DND-41 (cell line): ENCODE measurements around the gene TSPEAR.

Experiments
- ATAC-seq: fragments of 200-7000 bp; cut with Tn5 transposase; 3 replicates; pipeline ENCODE4 v1.9.1; 2021; ENCODE audit warnings: low read depth; ENCODE audit not compliant: insufficient read depth
- DNase-seq: peaks from one replicate; pipeline ENCODE4 v3.0.0-alpha.2; 2020
- H2AFZ ChIP-seq: 2 replicates; pipeline ENCODE4 v1.6.0; 2012; ENCODE audit warnings: low read depth, low read length
- H3K27ac ChIP-seq: 2 replicates; pipeline ENCODE4 v1.5.1; 2012; ENCODE audit warnings: low read length, inconsistent platforms
- H3K27me3 ChIP-seq: fragments of 200-600 bp; sonication (generic); 2 replicates; pipeline ENCODE4 v1.6.0; 2012; ENCODE audit warnings: low read length, mild to moderate bottlenecking, inconsistent platforms; ENCODE audit not compliant: insufficient read depth, poor library complexity
- H3K36me3 ChIP-seq: 2 replicates; pipeline ENCODE4 v1.5.1; 2012; ENCODE audit warnings: low read length, inconsistent platforms; ENCODE audit not compliant: insufficient read depth
- H3K4me1 ChIP-seq: 2 replicates; pipeline ENCODE4 v1.5.1; 2012; ENCODE audit warnings: mild to moderate bottlenecking, low read length; ENCODE audit not compliant: insufficient read depth
- H3K4me2 ChIP-seq: 2 replicates; pipeline ENCODE4 v1.6.0; 2012; ENCODE audit warnings: mild to moderate bottlenecking, moderate library complexity, low read length, inconsistent platforms; ENCODE audit not compliant: insufficient read depth
- H3K4me3 ChIP-seq, 2 experiments: fragments of 200-600 bp in 1 of 2; shearing (Covaris generic) in 1 of 2; 2 replicates each; pipeline ENCODE4 v1.5.1; 2012 to 2016; ENCODE audit warnings: inconsistent platforms in 2 of 2, low read length in 2 of 2, mild to moderate bottlenecking in 2 of 2, low read depth in 1 of 2, moderate library complexity in 1 of 2
- H3K79me2 ChIP-seq: 2 replicates; pipeline ENCODE4 v1.6.0; 2012; ENCODE audit warnings: low read length, inconsistent platforms; ENCODE audit not compliant: insufficient read depth
- H3K9ac ChIP-seq: 2 replicates; pipeline ENCODE4 v1.6.0; 2012; ENCODE audit warnings: low read depth, mild to moderate bottlenecking, inconsistent platforms, low read length, moderate library complexity
- H3K9me3 ChIP-seq: 2 replicates; pipeline ENCODE4 v1.5.1; 2012; ENCODE audit warnings: low read length, moderate library complexity, mild to moderate bottlenecking, inconsistent platforms; ENCODE audit not compliant: insufficient read depth, severe bottlenecking
- H4K20me1 ChIP-seq: 2 replicates; pipeline ENCODE4 v1.6.0; 2012; ENCODE audit warnings: low read length; ENCODE audit not compliant: insufficient read depth
- EZH2 ChIP-seq: IDR thresholded peaks from 3 replicates; pipeline ENCODE4 v1.6.1; 2012; ENCODE audit warnings: borderline replicate concordance, low read depth, mild to moderate bottlenecking, moderate library complexity, low read length, inconsistent platforms; ENCODE audit not compliant: severe bottlenecking
- TF ChIP-seq, protein P1 (sequence below): IDR thresholded peaks from 2 replicates; pipeline ENCODE4 v1.5.1; 2012; ENCODE audit warnings: borderline replicate concordance, low read length, moderate library complexity, mild to moderate bottlenecking; ENCODE audit not compliant: poor library complexity, severe bottlenecking; ENCODE audit errors: extremely low read depth

Gene TSPEAR

DNA sequence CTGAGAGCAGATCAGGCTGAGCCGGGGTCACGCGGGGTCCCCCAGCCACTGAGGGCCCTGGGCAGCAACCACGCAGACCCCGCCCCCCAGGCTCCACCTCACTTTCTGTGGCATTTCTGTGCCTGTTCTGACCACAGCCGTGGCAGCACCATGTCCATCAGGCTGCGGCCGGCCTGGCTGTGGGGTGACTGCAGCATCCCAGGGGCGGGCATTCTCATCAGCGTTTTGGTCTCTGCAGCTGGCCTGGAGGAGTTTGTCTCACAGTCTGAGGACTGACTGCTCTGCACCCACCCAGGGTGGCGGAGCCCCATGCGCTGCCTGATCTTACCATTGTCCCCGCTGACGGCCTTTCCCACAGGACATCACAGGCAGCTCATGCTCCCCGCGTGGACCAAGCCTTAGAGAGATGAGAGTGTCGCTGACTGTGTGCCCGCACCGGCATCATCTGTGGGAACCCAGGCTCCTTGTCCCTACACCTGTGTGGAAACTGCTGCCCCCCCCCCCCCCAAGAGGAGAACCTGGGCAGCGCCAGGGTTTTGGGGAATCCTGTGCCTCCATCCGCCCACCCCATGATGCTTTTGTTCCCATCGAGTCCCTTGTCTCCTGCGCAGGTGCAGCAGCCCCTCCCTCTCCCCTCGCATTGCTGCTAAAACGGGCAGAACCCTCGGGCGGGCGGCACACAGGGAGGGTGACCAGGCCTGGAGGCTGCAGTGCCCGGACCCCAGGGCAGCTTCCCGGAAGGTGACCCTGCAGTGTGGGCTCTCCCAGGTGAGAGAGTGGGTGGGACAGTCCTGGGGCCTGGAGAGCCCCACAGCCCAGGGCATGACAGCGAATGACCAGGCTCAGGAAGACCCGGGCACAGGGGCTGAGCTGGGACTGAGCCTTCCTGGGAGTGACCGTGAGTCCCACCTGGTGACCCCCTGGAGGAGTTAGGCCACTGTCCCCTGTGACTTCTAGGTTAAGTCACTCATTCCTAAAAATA lies 173.2 kb downstream of the TSPEAR start:
- Histone ChIP-seq H3K79me2 (no peaks in the 10 kb centered on the region), H3K36me3 (no peaks in the 10 kb centered on the region), H3K4me1 (no peaks in the 10 kb centered on the region), H4K20me1 (no peaks in the 10 kb centered on the region), H3K9me3 (no peaks in the 10 kb centered on the region), H3K4me3 (no peak overlapping the region), H3K27ac (no peak overlapping the region), H2AFZ (no peak overlapping the region), H3K4me2 (no peak overlapping the region), H3K9ac (no peak overlapping the region), H3K27me3 (peaks cover 2% of the 10 kb centered on the region)
- DNase-seq: no peak
- no peak for TF ChIP-seq EZH2
- TF ChIP-seq, protein P1, sequence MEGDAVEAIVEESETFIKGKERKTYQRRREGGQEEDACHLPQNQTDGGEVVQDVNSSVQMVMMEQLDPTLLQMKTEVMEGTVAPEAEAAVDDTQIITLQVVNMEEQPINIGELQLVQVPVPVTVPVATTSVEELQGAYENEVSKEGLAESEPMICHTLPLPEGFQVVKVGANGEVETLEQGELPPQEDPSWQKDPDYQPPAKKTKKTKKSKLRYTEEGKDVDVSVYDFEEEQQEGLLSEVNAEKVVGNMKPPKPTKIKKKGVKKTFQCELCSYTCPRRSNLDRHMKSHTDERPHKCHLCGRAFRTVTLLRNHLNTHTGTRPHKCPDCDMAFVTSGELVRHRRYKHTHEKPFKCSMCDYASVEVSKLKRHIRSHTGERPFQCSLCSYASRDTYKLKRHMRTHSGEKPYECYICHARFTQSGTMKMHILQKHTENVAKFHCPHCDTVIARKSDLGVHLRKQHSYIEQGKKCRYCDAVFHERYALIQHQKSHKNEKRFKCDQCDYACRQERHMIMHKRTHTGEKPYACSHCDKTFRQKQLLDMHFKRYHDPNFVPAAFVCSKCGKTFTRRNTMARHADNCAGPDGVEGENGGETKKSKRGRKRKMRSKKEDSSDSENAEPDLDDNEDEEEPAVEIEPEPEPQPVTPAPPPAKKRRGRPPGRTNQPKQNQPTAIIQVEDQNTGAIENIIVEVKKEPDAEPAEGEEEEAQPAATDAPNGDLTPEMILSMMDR: no peak
- no peak for ATAC-seq

DNA sequence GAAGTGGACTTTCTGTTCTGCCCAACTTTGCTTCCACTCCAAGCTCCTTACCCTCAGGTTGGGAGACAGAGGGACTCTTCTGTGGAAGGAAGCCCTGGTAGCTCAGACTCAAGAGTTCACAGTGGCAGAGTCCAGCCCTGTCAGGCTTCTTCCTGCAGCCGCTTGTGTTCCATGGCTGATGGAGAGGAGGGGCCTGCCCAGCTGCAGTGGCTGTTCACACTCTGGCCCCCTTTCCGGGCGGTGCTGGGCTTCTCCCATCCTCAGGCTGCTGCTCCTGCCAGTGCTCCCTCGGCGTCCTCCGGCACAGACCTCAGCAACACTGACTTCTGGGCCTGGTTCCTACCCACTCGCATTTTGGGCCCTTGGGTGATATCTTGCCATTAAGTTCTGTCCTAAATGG lies 175.4 kb downstream of the TSPEAR start:
- Histone ChIP-seq H3K79me2 (no peaks in the 10 kb centered on the region), H3K36me3 (no peaks in the 10 kb centered on the region), H3K27ac (no peak overlapping the region), H3K9ac (no peak overlapping the region), H2AFZ (no peak overlapping the region), H3K4me3 (no peak overlapping the region), H3K9me3 (no peaks in the 10 kb centered on the region), H3K27me3 (peaks cover 2% of the 10 kb centered on the region), H4K20me1 (no peaks in the 10 kb centered on the region), H3K4me2 (no peak overlapping the region), H3K4me1 (no peaks in the 10 kb centered on the region)
- TF ChIP-seq, protein P1: no peak
- TF ChIP-seq EZH2: no peak
- no peak for ATAC-seq
- no peak for DNase-seq

DNA sequence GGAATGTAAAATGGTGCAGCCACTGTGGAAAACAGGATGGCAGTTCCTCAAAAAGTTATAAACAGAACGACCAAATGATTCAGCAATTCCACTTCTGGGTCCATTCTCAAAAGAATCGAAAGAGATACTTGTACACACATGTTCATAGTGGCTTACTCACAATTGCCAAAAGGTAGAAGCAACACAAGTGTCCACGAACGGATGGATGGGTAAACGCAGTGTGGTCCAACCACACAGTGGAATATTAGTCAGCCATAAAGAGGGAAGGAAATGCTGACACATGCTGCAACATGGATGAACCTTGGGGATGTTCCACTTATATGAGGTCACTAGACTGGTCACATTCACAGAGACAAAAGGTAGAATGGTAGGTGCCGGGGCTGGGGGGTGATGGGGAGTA lies 176.7 kb downstream of the TSPEAR start:
- Histone ChIP-seq H3K4me3 (no peak overlapping the region), H4K20me1 (no peaks in the 10 kb centered on the region), H3K4me2 (no peak overlapping the region), H3K79me2 (no peaks in the 10 kb centered on the region), H3K4me1 (no peaks in the 10 kb centered on the region), H3K27ac (no peak overlapping the region), H3K36me3 (no peaks in the 10 kb centered on the region), H2AFZ (no peak overlapping the region), H3K27me3 (peaks cover 2% of the 10 kb centered on the region), H3K9ac (no peak overlapping the region), H3K9me3 (no peaks in the 10 kb centered on the region)
- no peak for DNase-seq
- TF ChIP-seq, protein P1: no peak
- TF ChIP-seq EZH2: no peak
- ATAC-seq: no peak
